Tibial artery (tissue), 4 donors: ENCODE results near the gene PCDHGB5.

Experiments used
- DNase-seq, 2 donors: peaks; one replicate each; pipeline ENCODE4 v3.0.0-alpha.2; 2019
- H3K27ac ChIP-seq, 2 donors: fragments of 200-600 bp; sonication (generic) in 1 of 2; 1 replicate in 1 of 2; 2 replicates in 1 of 2; pipeline ENCODE4 v1.5.1; 2018 to 2019; ENCODE audit warnings: mild to moderate bottlenecking in 1 of 2
- H3K27me3 ChIP-seq, 2 donors: fragments of 200-600 bp; sonication (generic) in 1 of 2; one replicate each; pipeline versions ENCODE4 v1.5.1 to v1.6.0; 2016 to 2019
- H3K36me3 ChIP-seq, 3 donors: fragments of 200-600 bp; sonication (generic) in 2 of 3; one replicate each; pipeline ENCODE4 v1.5.1; 2016 to 2019; ENCODE audit warnings: mild to moderate bottlenecking in 2 of 3
- H3K4me1 ChIP-seq, 4 donors: fragments of 200-600 bp; sonication (generic) in 2 of 4; 1 replicate in 3 of 4; 2 replicates in 1 of 4; pipeline ENCODE4 v1.5.1; 2016 to 2019
- H3K4me3 ChIP-seq, 2 donors: fragments of 200-600 bp; sonication (generic) in 1 of 2; 1 replicate in 1 of 2; 2 replicates in 1 of 2; pipeline ENCODE4 v1.5.1; 2018 to 2019; ENCODE audit warnings: mild to moderate bottlenecking in 2 of 2
- H3K9me3 ChIP-seq, 3 donors: fragments of 200-600 bp; sonication (generic) in 1 of 3; one replicate each; pipeline ENCODE4 v1.5.1; 2016 to 2019
- CTCF ChIP-seq, 2 experiments: fragments of 200-600 bp in 1 of 2; fragments of 450-650 bp in 1 of 2; IDR thresholded peaks; one replicate each; pipeline ENCODE4 v1.5.1; 2017 to 2019; ENCODE audit warnings: antibody characterized with exemption in 2 of 2, mild to moderate bottlenecking in 1 of 2, moderate library complexity in 1 of 2
- intact Hi-C: fragments of 100-400 bp; cut with DNase I; formaldehyde crosslinking; loops from one replicate; pipeline ENCODE4 v1.15.0; 2023; ENCODE audit warnings: low total_unique reads

PCDHGB5 gene

GRCh38 chr5:141440341-141440740, 42.6 kb downstream of the PCDHGB5 start:
- TF ChIP-seq CTCF (IDR thresholded peaks at IDR 0.05), result no peak
- Histone ChIP-seq H3K4me1 (no peaks in the 10 kb centered on the region), H3K9me3 (peaks cover 2 to 93% (median 64%) of the 10 kb centered on the region in 3 donors), H3K27ac (no peak overlapping the region), H3K36me3 (peaks cover 0 to 52% (median 30%) of the 10 kb centered on the region in 3 donors), H3K4me3 (no peak overlapping the region), H3K27me3 (no peaks in the 10 kb centered on the region)
- no peak for DNase-seq
- intact Hi-C loops, result no loop called here

DNA sequence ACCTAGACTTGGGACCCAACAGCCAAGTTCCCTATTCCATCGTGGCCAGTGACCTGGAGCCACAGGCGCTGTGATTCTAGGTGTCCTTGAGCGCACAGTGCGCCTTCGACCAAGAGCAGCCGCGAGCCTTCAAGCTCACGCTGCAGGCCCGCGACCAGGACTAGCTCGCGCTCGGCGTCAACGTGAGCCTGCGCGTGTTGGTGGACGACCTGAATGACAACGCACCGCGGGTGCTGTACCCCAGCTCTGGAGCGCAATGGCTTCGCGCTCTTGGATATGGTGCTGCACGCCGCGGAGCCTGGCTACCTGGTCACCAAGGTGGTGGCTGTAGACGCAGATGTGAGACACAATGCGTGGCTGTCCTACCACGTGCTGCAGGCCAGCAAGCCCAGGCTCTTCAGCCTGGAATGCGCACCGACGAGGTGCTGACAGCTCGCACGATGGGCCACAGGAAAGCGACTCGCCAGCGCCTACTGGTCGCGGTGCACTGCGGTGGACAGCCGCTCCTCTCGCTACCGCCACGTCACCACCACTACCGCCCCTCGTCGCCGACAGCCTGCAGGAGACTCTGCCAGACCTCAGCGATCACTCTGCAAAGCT, 43.9 kb downstream of the PCDHGB5 start:
- peaks cover 2 to 83% (median 51%) of the 10 kb centered on the region in 3 donors for H3K9me3 ChIP-seq
- no peaks in the 10 kb centered on the region for H3K27me3 ChIP-seq
- TF ChIP-seq CTCF (IDR thresholded peaks at IDR 0.05), result no peak
- no peaks in the 10 kb centered on the region for H3K4me1 ChIP-seq
- intact Hi-C loops, result no loop called here
- H3K4me3 ChIP-seq, result no peak overlapping the region
- no peak for DNase-seq
- H3K36me3 ChIP-seq, result peaks cover 0 to 40% (median 23%) of the 10 kb centered on the region in 3 donors
- no peak overlapping the region for H3K27ac ChIP-seq
